HG03571 (cell line): Measurements from ENCODE around the gene SLC1A7.
"Not testable (repeated sequence)": the region's sequence is repeated elsewhere in the genome, so short reads cannot be mapped to it uniquely, and the experiment has no call there.

ENCODE experiments used
- ATAC-seq: cut with Tn5 transposase; IDR thresholded peaks from one replicate; pipeline ENCODE4 v1.9.1; 2021; ENCODE audit not compliant: unreplicated experiment

SLC1A7 gene

GRCh38 chr1:53142226-53142853 is at the start of gene SLC1A7:
SLC1A7 (minus strand) TSS chr1:53142638; CDS start chr1:53142449, 189 bp downstream.
- no peak for ATAC-seq

GRCh38 chr1:53190210-53190611 is 47.8 kb upstream of the SLC1A7 start:
- ATAC-seq: no peak

- no peak for ATAC-seq
Observed at GRCh38 chr1:53189061-53189460, 46.6 kb upstream of the SLC1A7 start.

- no peak for ATAC-seq
Observed at GRCh38 chr1:53188099-53188498, 45.7 kb upstream of the SLC1A7 start.

- ATAC-seq: no peak
Observed at GRCh38 chr1:53187401-53187800, 45.0 kb upstream of the SLC1A7 start.

- ATAC-seq: no peak
Observed at GRCh38 chr1:53186533-53186932, 44.1 kb upstream of the SLC1A7 start.

- ATAC-seq: not testable (repeated sequence)
Observed at GRCh38 chr1:53185955-53186297, 43.5 kb upstream of the SLC1A7 start.

- no peak for ATAC-seq
Observed at GRCh38 chr1:53183095-53183990, 40.9 kb upstream of the SLC1A7 start.

GRCh38 chr1:53182716-53183094 is 40.3 kb upstream of the SLC1A7 start:
- ATAC-seq: no peak

GRCh38 chr1:53182111-53182593 is 39.7 kb upstream of the SLC1A7 start:
- ATAC-seq: no peak

- ATAC-seq: no peak
Observed at GRCh38 chr1:53180951-53181350, 38.5 kb upstream of the SLC1A7 start.

- no peak for ATAC-seq
Observed at GRCh38 chr1:53180226-53180625, 37.8 kb upstream of the SLC1A7 start.

GRCh38 chr1:53176452-53177208 is 34.2 kb upstream of the SLC1A7 start:
- ATAC-seq: no peak

- no peak for ATAC-seq
Observed at GRCh38 chr1:53174971-53175913, 32.8 kb upstream of the SLC1A7 start.

- no peak for ATAC-seq
Observed at GRCh38 chr1:53172426-53173128, 30.1 kb upstream of the SLC1A7 start.

- no peak for ATAC-seq
Observed at GRCh38 chr1:53166912-53167311, 24.5 kb upstream of the SLC1A7 start.

GRCh38 chr1:53166366-53166765 is 23.9 kb upstream of the SLC1A7 start:
- ATAC-seq: no peak

GRCh38 chr1:53165408-53165961 is 23.0 kb upstream of the SLC1A7 start:
- ATAC-seq: no peak

- ATAC-seq: no peak
Observed at GRCh38 chr1:53163291-53163768, 20.9 kb upstream of the SLC1A7 start.
